CD14-positive monocyte (primary cell): ENCODE measurements around the gene DENND6B. TPM values are rescaled to one million over a fixed set of nuclear protein-coding genes. Genes with fewer than 3 reads are reported as not detected.

ENCODE experiments used
- DNase-seq, 3 donors: peaks; one replicate each; pipeline ENCODE4 v3.0.0-alpha.2; 2011 to 2022
- H2AFZ ChIP-seq: 2 replicates; pipeline ENCODE4 v1.6.0; 2012; ENCODE audit warnings: mild to moderate bottlenecking, low read depth, low read length, inconsistent platforms; ENCODE audit not compliant: insufficient read depth, poor library complexity, severe bottlenecking
- H3K27ac ChIP-seq, 2 donors: 1 replicate in 1 of 2; 2 replicates in 1 of 2; pipeline ENCODE4 v1.5.1; 2012 to 2013; ENCODE audit warnings: low read length in 2 of 2, control low read depth in 1 of 2, inconsistent platforms in 1 of 2, low read depth in 1 of 2, mild to moderate bottlenecking in 1 of 2
- H3K27me3 ChIP-seq, 2 donors: one replicate each; pipeline versions ENCODE4 v1.6.0 to v1.6.1; 2011 to 2013; ENCODE audit warnings: low read length in 2 of 2; ENCODE audit not compliant: control insufficient read depth in 2 of 2, insufficient read depth in 2 of 2
- H3K36me3 ChIP-seq, 2 donors: replicated peaks in 1 of 2; 1 replicate in 1 of 2; 2 replicates in 1 of 2; pipeline versions ENCODE4 v1.5.1 to v1.6.1; 2012 to 2013; ENCODE audit warnings: low read length in 2 of 2, control low read depth in 1 of 2, inconsistent platforms in 1 of 2, mild to moderate bottlenecking in 1 of 2; ENCODE audit not compliant: insufficient read depth in 2 of 2, control insufficient read depth in 1 of 2
- H3K4me1 ChIP-seq, 2 donors: 1 replicate in 1 of 2; 2 replicates in 1 of 2; pipeline versions ENCODE4 v1.5.1 to v1.6.1; 2012 to 2013; ENCODE audit warnings: low read length in 2 of 2, control low read depth in 1 of 2, inconsistent platforms in 1 of 2, mild to moderate bottlenecking in 1 of 2, moderate library complexity in 1 of 2; ENCODE audit not compliant: insufficient read depth in 2 of 2, control insufficient read depth in 1 of 2
- H3K4me2 ChIP-seq: replicated peaks from 2 replicates; pipeline ENCODE3; 2012; ENCODE audit warnings: low read length, moderate library complexity, mild to moderate bottlenecking; ENCODE audit not compliant: poor library complexity, severe bottlenecking; ENCODE audit errors: extremely low read depth
- H3K4me3 ChIP-seq, 3 experiments: fragments of 200-600 bp in 1 of 3; sonication (generic) in 1 of 3; replicated peaks in 1 of 3; 1 replicate in 2 of 3; 2 replicates in 1 of 3; pipeline ENCODE4 v1.5.1; 2011 to 2013; ENCODE audit warnings: low read length in 3 of 3, mild to moderate bottlenecking in 3 of 3, control low read depth in 2 of 3, low read depth in 2 of 3, inconsistent platforms in 1 of 3, moderate library complexity in 1 of 3
- H3K79me2 ChIP-seq: 2 replicates; pipeline ENCODE4 v1.6.0; 2012; ENCODE audit warnings: mild to moderate bottlenecking, control low read depth, inconsistent platforms, low read length, moderate library complexity; ENCODE audit not compliant: insufficient read depth
- H3K9ac ChIP-seq: 2 replicates; pipeline ENCODE4 v1.6.0; 2017; ENCODE audit warnings: low read length, mild to moderate bottlenecking; ENCODE audit not compliant: insufficient read depth, poor library complexity, severe bottlenecking
- H3K9me3 ChIP-seq, 2 donors: replicated peaks in 1 of 2; 1 replicate in 1 of 2; 2 replicates in 1 of 2; pipeline versions ENCODE4 v1.5.1 to v1.6.1; 2012 to 2013; ENCODE audit warnings: low read length in 2 of 2, control low read depth in 1 of 2; ENCODE audit not compliant: control insufficient read depth in 1 of 2, insufficient read depth in 1 of 2
- H4K20me1 ChIP-seq: 2 replicates; pipeline ENCODE4 v1.6.0; 2012; ENCODE audit warnings: mild to moderate bottlenecking, low read length, control low read depth, moderate library complexity; ENCODE audit not compliant: insufficient read depth
- H3K27ac Mint-ChIP-seq, 7 donors: one replicate each; pipeline ENCODE4 v1.8.0; 2020; ENCODE audit warnings: mild to moderate bottlenecking in 7 of 7, mixed read lengths in 7 of 7, moderate library complexity in 6 of 7, inconsistent platforms in 2 of 7
- H3K27me3 Mint-ChIP-seq, 3 donors: one replicate each; pipeline ENCODE4 v1.8.0; 2021 to 2022; ENCODE audit warnings: low read depth in 3 of 3, mild to moderate bottlenecking in 3 of 3, mixed read lengths in 3 of 3, moderate library complexity in 3 of 3, inconsistent platforms in 1 of 3
- H3K36me3 Mint-ChIP-seq, 2 donors: one replicate each; pipeline ENCODE4 v1.8.0; 2020; ENCODE audit warnings: mixed read lengths in 2 of 2, inconsistent platforms in 1 of 2, mild to moderate bottlenecking in 1 of 2
- H3K4me1 Mint-ChIP-seq: one replicate; pipeline ENCODE4 v1.8.0; 2020; ENCODE audit warnings: mild to moderate bottlenecking, mixed read lengths
- H3K4me3 Mint-ChIP-seq, 2 donors: one replicate each; pipeline ENCODE4 v1.8.0; 2020; ENCODE audit warnings: mild to moderate bottlenecking in 2 of 2, mixed read lengths in 2 of 2, moderate library complexity in 1 of 2
- H3K9me3 Mint-ChIP-seq, 7 donors: one replicate each; pipeline ENCODE4 v1.8.0; 2020 to 2022; ENCODE audit warnings: mixed read lengths in 7 of 7, mild to moderate bottlenecking in 6 of 7, moderate library complexity in 6 of 7, inconsistent platforms in 2 of 7
- CTCF ChIP-seq: fragments of 200-600 bp; IDR thresholded peaks from one replicate; pipeline ENCODE4 v1.8.0; 2022; ENCODE audit warnings: antibody characterized with exemption, mild to moderate bottlenecking
- WGBS: methylation state at CpG from one replicate; pipeline ENCODE4 v1.1.5; 2013; ENCODE audit warnings: missing lambda C conversion rate; ENCODE audit not compliant: insufficient coverage; 5-methylcytosine and 5-hydroxymethylcytosine counted together
- intact Hi-C, 2 donors: fragments of 100-400 bp; cut with micrococcal nuclease; formaldehyde crosslinking; loops; one replicate each; pipeline versions ENCODE4 v1.15.0 to v1.15.1; 2023
- polyA plus RNA-seq, 3 donors: library from polyadenylated mRNA; depleted of rRNA in 1 of 3; unstranded in 2 of 3; stranded (reverse) in 1 of 3; fragments of 300-500 nt in 2 of 3; fragments of >200 nt in 1 of 3; fragmentation: Illumina TruSeq in 2 of 3; gene quantifications; 1 replicate in 2 of 3; 2 replicates in 1 of 3; pipeline ENCODE4 v1.2.3, GENCODE V29; 2012 to 2021

The DENND6B gene
- polyA plus RNA-seq, 3 donors, result 1.7 to 10.6 (median 2.1) TPM

- Histone ChIP-seq H3K27me3 (no peaks in the 10 kb centered on the region), H3K4me2 (no peak overlapping the region), H3K79me2 (peaks cover 9% of the 10 kb centered on the region), H3K4me1 (peaks cover 12 to 14% of the 10 kb centered on the region in 2 donors), H2AFZ (no peak overlapping the region), H3K4me3 (no peak overlapping the region), H3K9ac (no peak overlapping the region), H3K9me3 (no peaks in the 10 kb centered on the region), H4K20me1 (no peaks in the 10 kb centered on the region), H3K27ac (no peak overlapping the region), H3K36me3 (no peaks in the 10 kb centered on the region)
- Mint-ChIP-seq H3K27ac (no peak overlapping the region), H3K4me1 (peaks cover 9% of the 10 kb centered on the region), H3K9me3 (no peaks in the 10 kb centered on the region), H3K27me3 (peaks cover 2 to 4% (median 4%) of the 10 kb centered on the region in 3 donors), H3K36me3 (no peaks in the 10 kb centered on the region), H3K4me3 (no peak overlapping the region)
- no peak for DNase-seq
- WGBS, result 98% methylated on average over 4 of the region's 4 CpGs
- intact Hi-C loops, result no loop called here
- TF ChIP-seq CTCF, result no peak
These were observed 12.1 kb upstream of the DENND6B start for GRCh38 chr22:50338860-50339462.

GRCh38 chr22:50338042-50338573, 11.3 kb upstream of the DENND6B start:
- H3K27me3 ChIP-seq, result no peaks in the 10 kb centered on the region
- WGBS, result 97% methylated on average over 5 of the region's 5 CpGs
- no peaks in the 10 kb centered on the region for H3K36me3 ChIP-seq
- peaks cover 2 to 5% (median 4%) of the 10 kb centered on the region in 3 donors for H3K27me3 Mint-ChIP-seq
- H3K4me3 Mint-ChIP-seq, result no peak overlapping the region
- no peak for DNase-seq
- H4K20me1 ChIP-seq, result no peaks in the 10 kb centered on the region
- intact Hi-C loops, result no loop called here
- peaks cover 4% of the 10 kb centered on the region for H3K79me2 ChIP-seq
- H3K9ac ChIP-seq, result no peak overlapping the region
- TF ChIP-seq CTCF, result no peak
- no peak overlapping the region for H2AFZ ChIP-seq
- H3K4me1 Mint-ChIP-seq, result peaks cover 9% of the 10 kb centered on the region
- H3K4me3 ChIP-seq, result no peak overlapping the region
- H3K4me2 ChIP-seq, result no peak overlapping the region
- no peaks in the 10 kb centered on the region for H3K9me3 Mint-ChIP-seq
- H3K27ac Mint-ChIP-seq, result no peak overlapping the region
- peaks cover 12 to 14% of the 10 kb centered on the region in 2 donors for H3K4me1 ChIP-seq
- H3K9me3 ChIP-seq, result no peaks in the 10 kb centered on the region
- no peak overlapping the region for H3K27ac ChIP-seq
- H3K36me3 Mint-ChIP-seq, result no peaks in the 10 kb centered on the region
